Liver (tissue), 9 donors: ENCODE data around the gene NXPH4. TPM values are rescaled to one million over a fixed set of nuclear protein-coding genes. Genes with fewer than 3 reads are reported as not detected.

Experiments
- DNase-seq: peaks from one replicate; pipeline ENCODE4 v3.0.0-alpha.2; 2017; ENCODE audit warnings: low spot score
- H3K27ac ChIP-seq, 2 donors: one replicate each; pipeline ENCODE4 v1.7.0; 2013; ENCODE audit warnings: inconsistent platforms in 2 of 2, low read length in 2 of 2, control low read depth in 1 of 2, low read depth in 1 of 2, mild to moderate bottlenecking in 1 of 2
- H3K27me3 ChIP-seq, 4 donors: one replicate each; pipeline versions ENCODE4 v1.6.1 to v1.7.0; 2013; ENCODE audit warnings: low read length in 3 of 4, inconsistent platforms in 1 of 4, mild to moderate bottlenecking in 1 of 4, moderate library complexity in 1 of 4; ENCODE audit not compliant: control insufficient read depth in 4 of 4, insufficient read depth in 4 of 4
- H3K36me3 ChIP-seq, 4 donors: one replicate each; pipeline versions ENCODE4 v1.6.1 to v1.7.0; 2013; ENCODE audit warnings: low read length in 3 of 4, mild to moderate bottlenecking in 3 of 4, low read depth in 1 of 4, moderate library complexity in 1 of 4; ENCODE audit not compliant: control insufficient read depth in 4 of 4, insufficient read depth in 3 of 4
- H3K4me1 ChIP-seq, 4 donors: one replicate each; pipeline versions ENCODE4 v1.6.1 to v1.7.0; 2013; ENCODE audit warnings: low read length in 3 of 4, mild to moderate bottlenecking in 3 of 4, moderate library complexity in 1 of 4; ENCODE audit not compliant: control insufficient read depth in 4 of 4, insufficient read depth in 4 of 4
- H3K4me3 ChIP-seq, 3 donors: one replicate each; pipeline versions ENCODE4 v1.6.1 to v1.7.0; 2013; ENCODE audit warnings: low read length in 3 of 3, control low read depth in 1 of 3, low read depth in 1 of 3, mild to moderate bottlenecking in 1 of 3
- H3K9ac ChIP-seq, 2 donors: one replicate each; pipeline ENCODE4 v1.7.0; 2013; ENCODE audit warnings: low read length in 2 of 2, mild to moderate bottlenecking in 2 of 2, moderate library complexity in 2 of 2, control low read depth in 1 of 2, low read depth in 1 of 2
- H3K9me3 ChIP-seq, 4 donors: one replicate each; pipeline versions ENCODE4 v1.6.1 to v1.7.0; 2013; ENCODE audit warnings: low read length in 3 of 4; ENCODE audit not compliant: control insufficient read depth in 4 of 4
- EGR1 ChIP-seq, 2 donors: IDR thresholded peaks; 2 replicates each; pipeline ENCODE4 v1.6.1; 2016 to 2018; ENCODE audit warnings: antibody characterized with exemption in 2 of 2, low read depth in 2 of 2
- FOXA1 ChIP-seq: IDR thresholded peaks from 2 replicates; pipeline ENCODE4 v1.6.1; 2016; ENCODE audit warnings: antibody characterized with exemption
- FOXA2 ChIP-seq: IDR thresholded peaks from 2 replicates; pipeline ENCODE4 v1.6.1; 2016; ENCODE audit warnings: antibody characterized with exemption
- GABPA ChIP-seq, 2 donors: IDR thresholded peaks in 1 of 2; conservative IDR thresholded peaks in 1 of 2; 2 replicates each; pipeline ENCODE4 v1.6.1; 2016; ENCODE audit warnings: antibody characterized with exemption in 2 of 2, mild to moderate bottlenecking in 1 of 2, moderate library complexity in 1 of 2
- HNF4A ChIP-seq, 2 donors: conservative IDR thresholded peaks; 2 replicates each; pipeline ENCODE4 v1.6.1; 2016; ENCODE audit warnings: antibody characterized with exemption in 2 of 2, mild to moderate bottlenecking in 2 of 2
- HNF4G ChIP-seq: IDR thresholded peaks from 2 replicates; pipeline ENCODE4 v1.6.1; 2016; ENCODE audit warnings: antibody characterized with exemption
- JUND ChIP-seq, 2 donors: IDR thresholded peaks; 2 replicates each; pipeline ENCODE4 v1.6.1; 2016; ENCODE audit warnings: antibody characterized with exemption in 2 of 2
- NR2F2 ChIP-seq: IDR thresholded peaks from 2 replicates; pipeline ENCODE4 v1.6.1; 2016; ENCODE audit warnings: antibody characterized with exemption
- RAD21 ChIP-seq, 2 donors: IDR thresholded peaks; 2 replicates each; pipeline ENCODE4 v1.6.1; 2016; ENCODE audit warnings: antibody characterized with exemption in 2 of 2, mild to moderate bottlenecking in 2 of 2
- RXRA ChIP-seq, 2 donors: IDR thresholded peaks; 2 replicates each; pipeline ENCODE4 v1.6.1; 2017 to 2018; ENCODE audit warnings: antibody characterized with exemption in 2 of 2, mild to moderate bottlenecking in 1 of 2
- SP1 ChIP-seq: IDR thresholded peaks from 2 replicates; pipeline ENCODE4 v1.6.1; 2018; ENCODE audit warnings: antibody characterized with exemption, mild to moderate bottlenecking
- TAF1 ChIP-seq: conservative IDR thresholded peaks from 2 replicates; pipeline ENCODE4 v1.6.1; 2016; ENCODE audit warnings: antibody characterized with exemption, mild to moderate bottlenecking
- YY1 ChIP-seq: IDR thresholded peaks from 2 replicates; pipeline ENCODE4 v1.6.1; 2016; ENCODE audit warnings: antibody characterized with exemption, mild to moderate bottlenecking
- WGBS: extraction: QIAGEN DNeasy Blood & Tissue Kit; methylation state at CpG from one replicate; pipeline ENCODE4 v1.1.7; 2013; 5-methylcytosine and 5-hydroxymethylcytosine counted together
- polyA plus RNA-seq, 2 donors: library from polyadenylated mRNA; stranded (reverse) in 1 of 2; unstranded in 1 of 2; fragments of 200-250 nt in 1 of 2; fragments of >200 nt in 1 of 2; fragmentation: Nextera tagmentation in 1 of 2; extraction: Ambion mirVana in 1 of 2; gene quantifications; one replicate each; pipeline versions ENCODE4 v1.2.1 to v1.2.3, GENCODE V29; 2013 to 2015
- total RNA-seq, 2 donors: library from RNA; depleted of rRNA; stranded (reverse); fragments of >200 nt; gene quantifications; one replicate each; pipeline ENCODE4 v1.2.3, GENCODE V29; 2014
- TF ChIP-seq, protein P1 (sequence below): IDR thresholded peaks from 2 replicates; pipeline ENCODE4 v1.6.1; 2016; ENCODE audit warnings: antibody characterized with exemption
- TF ChIP-seq, protein P2 (sequence below): IDR thresholded peaks from 2 replicates; pipeline ENCODE4 v1.6.1; 2016; ENCODE audit warnings: antibody characterized with exemption, mild to moderate bottlenecking
- TF ChIP-seq, protein P3 (sequence below): IDR thresholded peaks from 2 replicates; pipeline ENCODE4 v1.6.1; 2016; ENCODE audit warnings: antibody characterized with exemption
- donor health status: healthy.
- donor health status: healthy.
- donor health status: healthy.
- donor health status: healthy.
- donor health status: healthy.

NXPH4 gene
- total and polyA plus RNA-seq, 4 donors: 0.15 TPM; not detected in 3

DNA sequence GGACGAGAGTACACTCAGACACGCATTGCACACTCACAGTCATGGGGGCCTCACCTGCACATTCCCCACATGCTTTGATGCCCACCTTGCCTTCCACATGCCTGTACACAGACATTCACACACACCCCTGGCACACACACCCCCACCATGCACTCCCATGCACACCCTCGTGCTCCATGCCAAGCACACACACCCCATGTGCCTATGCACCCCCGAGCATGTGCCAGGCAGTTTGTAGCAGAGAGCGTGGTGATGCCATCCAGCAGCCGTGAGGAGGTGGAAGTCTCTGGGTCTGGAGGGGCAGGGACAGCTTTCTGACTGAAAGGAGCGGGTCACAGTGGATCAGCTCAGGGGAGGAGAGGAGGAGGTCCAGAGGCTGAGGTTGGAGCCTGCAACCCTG lies 10.7 kb upstream of the NXPH4 start:
- no peaks in the 10 kb centered on the region for H3K4me1 ChIP-seq
- peaks cover 49 to 95% (median 67%) of the 10 kb centered on the region in 4 donors for H3K36me3 ChIP-seq
- no peaks in the 10 kb centered on the region for H3K27me3 ChIP-seq
- WGBS: 89% methylated on average over 7 of the region's 7 CpGs
- TF ChIP-seq, protein P1, sequence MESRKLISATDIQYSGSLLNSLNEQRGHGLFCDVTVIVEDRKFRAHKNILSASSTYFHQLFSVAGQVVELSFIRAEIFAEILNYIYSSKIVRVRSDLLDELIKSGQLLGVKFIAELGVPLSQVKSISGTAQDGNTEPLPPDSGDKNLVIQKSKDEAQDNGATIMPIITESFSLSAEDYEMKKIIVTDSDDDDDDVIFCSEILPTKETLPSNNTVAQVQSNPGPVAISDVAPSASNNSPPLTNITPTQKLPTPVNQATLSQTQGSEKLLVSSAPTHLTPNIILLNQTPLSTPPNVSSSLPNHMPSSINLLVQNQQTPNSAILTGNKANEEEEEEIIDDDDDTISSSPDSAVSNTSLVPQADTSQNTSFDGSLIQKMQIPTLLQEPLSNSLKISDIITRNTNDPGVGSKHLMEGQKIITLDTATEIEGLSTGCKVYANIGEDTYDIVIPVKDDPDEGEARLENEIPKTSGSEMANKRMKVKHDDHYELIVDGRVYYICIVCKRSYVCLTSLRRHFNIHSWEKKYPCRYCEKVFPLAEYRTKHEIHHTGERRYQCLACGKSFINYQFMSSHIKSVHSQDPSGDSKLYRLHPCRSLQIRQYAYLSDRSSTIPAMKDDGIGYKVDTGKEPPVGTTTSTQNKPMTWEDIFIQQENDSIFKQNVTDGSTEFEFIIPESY: no peak
- TF ChIP-seq, protein P2, sequence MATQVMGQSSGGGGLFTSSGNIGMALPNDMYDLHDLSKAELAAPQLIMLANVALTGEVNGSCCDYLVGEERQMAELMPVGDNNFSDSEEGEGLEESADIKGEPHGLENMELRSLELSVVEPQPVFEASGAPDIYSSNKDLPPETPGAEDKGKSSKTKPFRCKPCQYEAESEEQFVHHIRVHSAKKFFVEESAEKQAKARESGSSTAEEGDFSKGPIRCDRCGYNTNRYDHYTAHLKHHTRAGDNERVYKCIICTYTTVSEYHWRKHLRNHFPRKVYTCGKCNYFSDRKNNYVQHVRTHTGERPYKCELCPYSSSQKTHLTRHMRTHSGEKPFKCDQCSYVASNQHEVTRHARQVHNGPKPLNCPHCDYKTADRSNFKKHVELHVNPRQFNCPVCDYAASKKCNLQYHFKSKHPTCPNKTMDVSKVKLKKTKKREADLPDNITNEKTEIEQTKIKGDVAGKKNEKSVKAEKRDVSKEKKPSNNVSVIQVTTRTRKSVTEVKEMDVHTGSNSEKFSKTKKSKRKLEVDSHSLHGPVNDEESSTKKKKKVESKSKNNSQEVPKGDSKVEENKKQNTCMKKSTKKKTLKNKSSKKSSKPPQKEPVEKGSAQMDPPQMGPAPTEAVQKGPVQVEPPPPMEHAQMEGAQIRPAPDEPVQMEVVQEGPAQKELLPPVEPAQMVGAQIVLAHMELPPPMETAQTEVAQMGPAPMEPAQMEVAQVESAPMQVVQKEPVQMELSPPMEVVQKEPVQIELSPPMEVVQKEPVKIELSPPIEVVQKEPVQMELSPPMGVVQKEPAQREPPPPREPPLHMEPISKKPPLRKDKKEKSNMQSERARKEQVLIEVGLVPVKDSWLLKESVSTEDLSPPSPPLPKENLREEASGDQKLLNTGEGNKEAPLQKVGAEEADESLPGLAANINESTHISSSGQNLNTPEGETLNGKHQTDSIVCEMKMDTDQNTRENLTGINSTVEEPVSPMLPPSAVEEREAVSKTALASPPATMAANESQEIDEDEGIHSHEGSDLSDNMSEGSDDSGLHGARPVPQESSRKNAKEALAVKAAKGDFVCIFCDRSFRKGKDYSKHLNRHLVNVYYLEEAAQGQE: no peak
- TF ChIP-seq HNF4G (no peak), SP1 (no peak), NR2F2 (no peak), FOXA1 (no peak), RXRA (IDR thresholded peaks at IDR 0.05) (no peak), JUND (IDR thresholded peaks at IDR 0.05) (no peak), EGR1 (IDR thresholded peaks at IDR 0.05; ENCODE audit: low read depth in 2 of 2) (no peak), FOXA2 (no peak), HNF4A (conservative IDR thresholded peaks at IDR 0.05) (no peak)
- TF ChIP-seq, protein P3, sequence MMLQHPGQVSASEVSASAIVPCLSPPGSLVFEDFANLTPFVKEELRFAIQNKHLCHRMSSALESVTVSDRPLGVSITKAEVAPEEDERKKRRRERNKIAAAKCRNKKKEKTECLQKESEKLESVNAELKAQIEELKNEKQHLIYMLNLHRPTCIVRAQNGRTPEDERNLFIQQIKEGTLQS: no peak
- DNase-seq: no peak
- no peak overlapping the region for H3K9ac ChIP-seq
- H3K27ac ChIP-seq: no peak overlapping the region
- no peaks in the 10 kb centered on the region for H3K9me3 ChIP-seq
- no peak overlapping the region for H3K4me3 ChIP-seq

DNA sequence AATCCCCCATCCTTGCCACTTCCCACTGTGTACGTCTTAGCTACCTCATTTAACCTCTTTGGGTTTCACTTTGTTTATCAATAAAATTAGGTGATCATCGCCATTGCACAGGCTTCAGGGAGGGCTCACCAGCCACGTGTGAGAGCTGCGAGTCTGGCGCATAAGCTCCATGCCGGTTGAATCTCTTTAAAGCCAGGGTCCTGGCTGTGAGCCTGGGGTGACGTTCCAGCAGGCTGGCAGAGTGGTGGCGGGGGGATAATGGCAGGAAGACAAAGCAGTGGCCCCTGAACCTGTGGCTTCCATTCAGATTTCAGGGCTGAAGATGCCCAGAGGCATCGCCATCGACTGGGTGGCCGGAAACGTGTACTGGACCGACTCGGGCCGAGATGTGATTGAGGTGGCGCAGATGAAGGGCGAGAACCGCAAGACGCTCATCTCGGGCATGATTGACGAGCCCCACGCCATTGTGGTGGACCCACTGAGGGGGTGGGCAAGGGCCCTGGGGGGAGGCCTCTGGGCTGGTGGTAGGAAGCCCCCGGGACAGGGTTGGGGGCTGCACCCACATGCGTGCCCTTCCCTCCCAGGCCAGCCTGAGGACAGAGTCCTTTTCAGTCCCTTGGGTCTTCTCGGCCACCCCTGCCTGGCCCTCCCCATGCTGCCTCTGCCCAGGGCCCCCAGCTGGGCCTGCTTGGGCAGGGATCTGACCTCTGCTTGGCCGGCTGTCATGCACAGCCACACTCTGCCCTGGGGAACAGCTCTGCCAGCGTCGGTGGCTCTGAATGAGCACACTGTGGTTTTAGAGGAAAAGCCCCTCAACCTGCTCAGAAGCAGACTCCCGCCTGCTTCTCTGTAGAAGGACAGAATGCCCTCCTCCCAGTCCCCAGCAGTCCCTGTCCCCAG lies 8.6 kb upstream of the NXPH4 start:
- H3K27ac ChIP-seq: no peak overlapping the region
- 90% methylated on average over 29 of the region's 29 CpGs for WGBS
- no peak overlapping the region for H3K4me3 ChIP-seq
- H3K36me3 ChIP-seq: peaks cover 49 to 94% (median 56%) of the 10 kb centered on the region in 4 donors
- no peaks in the 10 kb centered on the region for H3K9me3 ChIP-seq
- no peak for DNase-seq
- H3K4me1 ChIP-seq: no peaks in the 10 kb centered on the region
- H3K27me3 ChIP-seq: no peaks in the 10 kb centered on the region
- no peak overlapping the region for H3K9ac ChIP-seq
- no peak for TF ChIP-seq TAF1
- TF ChIP-seq, protein P3: no peak
- no peak for TF ChIP-seq RAD21 (IDR thresholded peaks at IDR 0.05)
- no peak for TF ChIP-seq HNF4G
- TF ChIP-seq YY1: no peak
- TF ChIP-seq RXRA (IDR thresholded peaks at IDR 0.05): no peak
- TF ChIP-seq GABPA (IDR thresholded peaks at IDR 0.05 in 1 of 2, conservative IDR thresholded peaks at IDR 0.05 in 1 of 2): no peak
- no peak for TF ChIP-seq FOXA1
- no peak for TF ChIP-seq HNF4A (conservative IDR thresholded peaks at IDR 0.05)
- no peak for TF ChIP-seq NR2F2
- no peak for TF ChIP-seq JUND (IDR thresholded peaks at IDR 0.05)
